ENCODE results near the gene PACRG.

GRCh38 chr6:162722226-162722625 lies 5.5 kb upstream of the PACRG start:
- TF ChIP-seq CTCF (conservative IDR thresholded peaks at IDR 0.05 in 1 of 2, IDR thresholded peaks at IDR 0.05 in 1 of 2; ENCODE audit: extremely low read depth in 1 of 2, insufficient read depth in 1 of 2, low read depth in 1 of 2, low read length in 2 of 2) = no peak
- no peak for TF ChIP-seq EZH2 (IDR thresholded peaks at IDR 0.05; ENCODE audit: borderline replicate concordance, low read length)
